Body of pancreas (tissue), 4 donors: ENCODE measurements around the gene FAM120B.

ENCODE experiments used
- CTCF ChIP-seq, 7 experiments: fragments of 450-650 bp in 4 of 7; fragments of 200-600 bp in 3 of 7; sonication (generic) in 3 of 7; IDR thresholded peaks; one replicate each; pipeline ENCODE4 v1.5.1; 2016 to 2019; ENCODE audit warnings: antibody characterized with exemption in 7 of 7
- POLR2A ChIP-seq, 3 donors: fragments of 450-650 bp; IDR thresholded peaks; one replicate each; pipeline ENCODE4 v1.6.1; 2016; ENCODE audit warnings: antibody characterized with exemption in 3 of 3, mild to moderate bottlenecking in 2 of 3

GRCh38 chr6:170437719-170438401 is 131.3 kb downstream of the FAM120B start:
- TF ChIP-seq CTCF (IDR thresholded peaks at IDR 0.05) = no peak
- TF ChIP-seq POLR2A (IDR thresholded peaks at IDR 0.05) = no peak
